Stimulated activated CD4-positive, alpha-beta T cell treated with anti-CD3 and anti-CD28 coated beads, Interleukin-2, amount 100 ng/mL, for 4 hours (primary cell): ENCODE measurements around the gene RRP7A.
"Not testable (repeated sequence)": the region's sequence is repeated elsewhere in the genome, so short reads cannot be mapped to it uniquely, and the experiment has no call there.

ENCODE experiments used
- DNase-seq: peaks from one replicate; pipeline ENCODE4 v3.0.0-alpha.2; 2020; ENCODE audit warnings: low read depth

Gene RRP7A

DNA sequence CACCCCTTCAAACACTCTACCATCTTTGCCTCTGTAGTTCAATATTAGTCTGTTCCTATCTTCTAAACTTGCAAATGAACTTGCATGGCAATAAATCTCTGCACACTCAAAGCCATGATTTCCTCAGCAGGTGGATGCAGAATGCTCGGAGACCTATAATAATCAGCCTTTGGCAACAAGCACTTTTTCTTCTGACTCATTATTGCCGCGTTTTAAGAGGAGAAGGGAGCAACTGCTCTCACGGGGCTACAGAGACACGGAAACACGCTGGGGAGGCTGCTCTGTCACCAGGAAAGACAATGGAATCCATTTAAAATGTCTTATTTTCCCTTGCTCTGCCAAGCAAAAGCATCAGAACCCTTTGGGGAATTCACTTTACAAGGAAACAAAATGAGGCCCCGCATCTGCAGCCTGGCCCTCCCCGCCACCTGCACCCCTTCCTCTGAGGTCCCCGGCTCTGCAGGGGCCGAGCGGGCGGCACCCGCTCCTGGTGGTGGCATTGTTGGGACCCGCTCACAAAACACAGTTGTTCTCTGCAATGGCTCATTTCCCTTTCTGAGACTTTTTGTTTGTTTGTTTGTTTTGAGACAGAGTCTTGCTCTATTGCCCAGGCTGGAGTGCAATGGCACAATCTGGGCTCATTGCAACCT, 15.6 kb upstream of the RRP7A start:
- DNase-seq = not testable (repeated sequence)

DNA sequence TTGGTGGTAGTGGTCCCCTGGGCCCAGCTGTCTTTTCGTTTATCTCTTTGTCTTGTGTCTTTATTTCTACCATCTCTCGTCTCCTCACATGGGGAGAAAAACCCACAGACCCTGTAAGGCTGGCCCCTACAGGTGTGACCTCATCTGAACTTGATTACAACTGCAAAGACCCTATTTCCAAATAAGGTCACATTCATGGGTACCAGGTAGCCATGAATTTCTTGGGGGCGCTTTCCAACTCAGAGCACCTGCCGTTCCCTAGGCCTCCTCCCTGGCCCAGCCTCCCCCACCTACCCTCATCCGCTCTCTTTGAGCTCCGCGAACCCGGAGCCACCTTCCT, 14.0 kb upstream of the RRP7A start:
- DNase-seq = no peak

DNA sequence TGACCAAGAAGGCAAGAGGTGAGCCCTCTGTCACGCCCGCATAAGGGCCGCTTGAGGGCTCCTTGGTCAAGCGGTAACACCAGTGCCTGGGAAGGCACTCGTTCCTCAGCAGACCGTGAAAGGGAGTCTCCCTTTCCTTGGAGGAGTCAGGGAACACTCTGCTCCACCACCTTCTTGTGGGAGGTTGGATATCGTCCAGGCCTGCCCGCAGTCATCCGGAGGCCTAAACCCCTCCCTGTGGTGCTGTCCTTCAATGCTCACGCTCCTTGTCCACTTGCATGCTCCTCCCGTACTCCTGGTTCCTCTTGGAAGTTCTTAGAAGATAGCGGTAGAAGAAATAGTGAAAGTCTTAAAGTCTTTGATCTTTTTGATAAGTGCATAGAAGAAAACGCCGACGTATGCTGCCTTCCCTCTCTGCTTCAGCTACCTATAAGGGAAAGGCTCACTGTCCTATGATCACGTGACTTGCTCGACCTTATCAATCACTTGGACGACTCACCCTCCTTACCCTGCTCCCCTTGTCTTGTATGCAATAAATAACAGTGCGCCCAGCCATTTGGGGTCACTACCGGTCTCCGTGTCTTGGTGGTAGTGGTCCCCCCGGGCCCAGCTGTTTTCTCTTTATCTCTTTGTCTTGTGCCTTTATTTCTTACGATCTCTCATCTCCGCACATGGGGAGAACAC, 11.9 kb upstream of the RRP7A start:
- not testable (repeated sequence) for DNase-seq

GRCh38 chr22:42529435-42529834, 9.8 kb upstream of the RRP7A start:
- not testable (repeated sequence) for DNase-seq

GRCh38 chr22:42528591-42529307, 9.2 kb upstream of the RRP7A start:
- DNase-seq = no peak

DNA sequence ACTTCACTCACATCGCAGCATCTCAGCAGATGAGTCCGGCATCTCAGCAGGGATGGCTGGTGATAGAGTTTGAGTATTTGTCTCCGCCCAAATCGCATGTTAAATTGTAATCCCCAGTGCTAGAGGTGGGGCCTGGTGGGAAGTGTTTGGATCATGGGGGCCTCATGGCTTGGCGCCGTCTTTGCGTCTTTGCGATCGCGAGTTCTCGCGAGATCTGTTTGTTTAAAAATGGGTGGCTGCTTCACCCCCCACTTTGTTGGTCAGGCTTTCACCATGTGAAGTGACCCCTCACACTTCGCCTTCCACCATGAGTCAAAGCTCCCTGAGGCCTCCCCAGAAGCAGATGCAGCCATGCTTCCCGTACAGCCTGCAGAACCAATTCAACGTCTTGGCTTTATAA, 3.0 kb upstream of the RRP7A start:
- DNase-seq = no peak

- no peak for DNase-seq
Measured at GRCh38 chr22:42521228-42521546, 1.6 kb upstream of the RRP7A start.

- DNase-seq = not testable (repeated sequence)
Measured at GRCh38 chr22:42518638-42519524, 715 bp downstream of the RRP7A start.

DNA sequence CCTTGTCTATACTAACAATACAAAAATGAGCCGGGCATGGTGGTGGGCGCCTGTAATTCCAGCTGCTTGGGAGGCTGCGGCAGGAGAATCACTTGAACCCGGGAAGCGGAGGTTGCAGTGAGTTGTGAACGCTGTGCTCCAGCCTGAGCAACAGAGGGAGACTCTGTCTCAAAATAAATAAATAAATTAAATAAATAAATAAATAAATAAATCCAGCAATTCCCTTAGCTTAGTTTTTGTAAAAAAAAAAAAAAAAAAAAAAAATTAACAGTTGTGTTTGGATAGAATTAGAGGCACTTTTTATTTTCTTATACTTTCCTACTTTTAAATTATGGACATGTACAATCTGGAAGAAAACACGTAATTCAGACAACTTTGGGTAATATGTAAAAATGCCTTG, 2.5 kb downstream of the RRP7A start:
- not testable (repeated sequence) for DNase-seq

DNA sequence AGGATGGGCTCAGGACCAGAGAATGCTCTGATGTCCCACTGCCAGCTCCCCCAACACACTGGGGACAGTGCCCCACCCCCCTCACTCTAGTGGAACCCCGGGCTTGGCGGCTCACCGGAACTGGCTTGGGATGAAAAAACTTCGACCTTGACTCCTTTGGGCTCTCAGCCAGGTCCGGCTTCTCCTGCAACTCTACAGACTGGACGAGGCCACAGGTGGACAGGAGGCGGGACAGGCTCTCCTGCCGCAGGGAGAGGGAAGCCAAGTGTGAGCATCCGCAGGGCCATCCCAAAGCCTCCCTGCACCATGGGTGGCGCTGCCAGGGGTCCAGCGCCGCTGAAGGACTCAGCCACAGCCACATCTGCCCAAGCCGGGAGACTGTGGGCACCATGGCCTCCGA, 3.7 kb downstream of the RRP7A start:
- no peak for DNase-seq

- DNase-seq = not testable (repeated sequence)
Measured at GRCh38 chr22:42515304-42515703, 4.3 kb downstream of the RRP7A start.

DNA sequence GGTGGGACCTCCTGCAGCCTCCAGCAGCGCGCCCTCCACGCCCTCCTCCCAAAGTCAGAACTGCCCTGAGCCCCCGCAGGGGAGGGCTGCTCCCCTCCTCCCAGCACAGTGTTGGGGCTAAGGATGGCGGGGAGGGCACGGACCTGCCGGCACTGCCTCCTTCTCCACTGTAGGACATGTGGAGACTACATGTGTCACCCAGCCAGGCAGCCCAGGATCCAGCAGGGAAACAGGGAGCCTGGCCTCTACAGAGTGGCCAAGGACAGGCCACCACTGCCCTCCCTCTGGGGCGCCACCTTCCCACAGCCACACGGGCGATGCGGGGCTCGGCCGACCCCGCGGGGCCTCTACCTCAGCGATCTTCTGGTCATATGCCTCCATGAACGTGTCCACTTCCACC, 5.3 kb downstream of the RRP7A start:
- not testable (repeated sequence) for DNase-seq

GRCh38 chr22:42512273-42512990, 7.2 kb downstream of the RRP7A start:
- DNase-seq = not testable (repeated sequence)

DNA sequence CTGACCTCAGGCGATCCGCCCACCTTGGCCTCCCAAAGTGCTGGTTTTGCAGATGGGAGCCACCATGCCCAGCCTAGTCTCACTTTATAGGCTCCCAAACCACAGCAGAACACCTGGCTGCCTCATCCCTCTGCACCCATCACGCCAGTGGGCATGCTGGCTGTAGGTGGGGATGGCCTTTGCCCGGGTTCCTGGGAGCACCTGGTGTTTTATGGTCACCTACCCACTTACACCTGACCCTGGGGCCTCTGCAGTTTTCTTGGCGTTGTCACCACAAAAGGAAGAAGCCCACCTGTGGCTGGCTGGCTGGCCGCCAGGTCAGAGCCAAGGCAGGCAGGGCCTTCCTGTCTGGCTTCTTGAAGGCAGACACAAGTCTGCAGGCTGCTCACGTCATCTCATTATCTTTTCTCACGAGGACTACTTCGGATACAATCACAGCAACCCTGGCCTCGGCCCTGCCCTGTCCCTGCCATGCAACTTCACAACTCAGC, 8.2 kb downstream of the RRP7A start:
- DNase-seq = no peak

DNA sequence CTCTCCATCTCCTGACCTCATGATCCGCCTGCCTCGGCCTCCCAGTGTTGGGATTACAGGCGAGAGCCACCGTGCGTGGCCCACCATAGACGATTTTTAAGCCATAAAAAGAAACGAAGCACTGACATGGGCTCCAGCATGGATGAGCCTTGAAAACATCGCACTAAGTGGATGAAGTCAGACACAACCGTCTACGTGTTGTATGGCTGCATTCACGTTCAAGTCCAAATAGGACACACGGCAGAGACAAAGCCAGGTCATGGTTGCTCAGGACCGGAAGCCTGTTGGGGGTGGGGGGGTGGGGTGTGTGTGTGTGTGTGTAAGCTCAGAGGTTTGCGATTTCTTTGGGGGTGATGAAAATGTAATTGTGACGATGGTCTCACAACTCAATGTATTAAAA, 10.0 kb downstream of the RRP7A start:
- no peak for DNase-seq

GRCh38 chr22:42508975-42509364, 10.6 kb downstream of the RRP7A start:
- not testable (repeated sequence) for DNase-seq

DNA sequence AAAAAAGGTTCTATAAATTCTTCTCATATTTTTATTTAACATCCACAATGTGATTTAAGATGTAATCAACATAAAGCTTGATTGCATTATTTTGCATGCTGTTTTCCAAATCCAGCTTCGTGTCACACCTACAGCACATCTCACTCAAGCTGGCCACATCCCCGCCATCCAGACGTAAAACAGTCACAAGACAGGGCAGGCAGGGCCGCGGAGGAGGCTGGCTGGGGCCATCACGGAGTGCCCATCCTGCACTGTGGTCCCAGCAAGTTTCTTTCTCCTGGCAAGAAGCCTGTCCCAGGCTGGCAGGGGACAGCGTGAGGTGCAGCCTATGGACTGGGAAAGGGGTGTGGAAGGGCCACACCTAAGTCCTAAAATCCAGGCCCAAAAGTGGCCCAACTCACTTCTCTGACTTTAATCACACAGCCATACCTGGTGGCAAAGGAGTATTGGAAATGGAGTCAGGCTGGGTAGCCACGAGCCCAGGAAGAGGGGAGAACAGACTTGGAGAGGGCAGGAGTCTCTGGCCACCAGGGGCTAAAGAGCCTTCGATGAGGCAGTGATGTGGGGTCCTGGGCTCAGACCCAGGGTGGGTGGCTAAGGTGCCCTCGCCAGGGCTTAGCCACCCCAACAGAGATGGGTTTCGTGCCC, 11.1 kb downstream of the RRP7A start:
- DNase-seq = not testable (repeated sequence)

DNA sequence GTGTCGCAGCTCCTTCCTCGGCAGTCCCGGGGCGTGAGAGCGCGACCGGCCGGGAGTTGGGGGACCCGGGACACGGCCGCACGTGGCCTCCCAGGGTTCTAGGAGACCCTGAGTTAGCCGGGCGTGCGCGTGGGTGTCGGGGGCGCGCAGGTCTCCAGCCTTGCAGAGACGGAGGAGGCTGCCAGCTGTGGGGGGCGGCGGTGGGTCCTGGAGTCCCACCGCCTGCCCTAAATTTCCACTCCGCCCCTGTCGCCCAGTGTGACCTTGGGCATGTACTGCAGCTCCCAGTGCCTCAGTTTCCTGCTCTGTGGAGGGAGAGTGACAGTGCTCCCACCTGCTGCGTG, 18.8 kb downstream of the RRP7A start:
- no peak for DNase-seq

DNA sequence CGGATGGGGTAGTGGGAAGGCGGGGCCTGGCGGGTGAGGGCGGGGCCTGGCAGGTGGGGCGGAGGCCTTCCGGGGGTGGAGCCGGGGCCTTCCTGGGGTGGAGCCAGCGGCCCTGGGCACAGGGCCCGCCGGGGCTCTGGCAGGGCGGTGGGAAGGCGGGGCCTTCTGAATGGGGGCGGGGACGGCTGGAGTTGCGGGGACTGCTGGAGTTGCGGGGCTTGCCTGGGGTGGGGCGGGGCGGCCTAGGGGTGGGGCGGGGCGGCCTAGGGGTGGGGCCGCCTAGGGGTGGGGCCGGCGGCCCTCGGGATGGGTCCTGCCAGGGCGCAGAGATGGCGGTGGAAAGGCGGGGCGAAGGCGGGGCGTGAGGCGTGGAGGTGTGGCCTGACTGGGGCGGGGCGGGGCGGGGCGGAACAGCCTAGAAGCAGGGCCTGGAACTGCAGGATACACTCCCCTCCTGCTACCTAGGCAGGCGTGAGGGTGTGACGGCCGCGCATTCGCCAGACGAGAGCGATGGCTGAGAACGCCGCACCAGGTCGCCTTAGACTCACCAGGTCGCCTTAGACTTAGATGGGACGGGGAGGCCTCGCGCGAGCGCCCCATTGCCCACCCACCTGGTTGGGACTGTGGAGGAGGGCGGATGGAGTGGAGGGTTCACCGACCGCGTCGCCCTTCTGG, 19.3 kb downstream of the RRP7A start:
- peak; percentile 66 for DNase-seq

DNA sequence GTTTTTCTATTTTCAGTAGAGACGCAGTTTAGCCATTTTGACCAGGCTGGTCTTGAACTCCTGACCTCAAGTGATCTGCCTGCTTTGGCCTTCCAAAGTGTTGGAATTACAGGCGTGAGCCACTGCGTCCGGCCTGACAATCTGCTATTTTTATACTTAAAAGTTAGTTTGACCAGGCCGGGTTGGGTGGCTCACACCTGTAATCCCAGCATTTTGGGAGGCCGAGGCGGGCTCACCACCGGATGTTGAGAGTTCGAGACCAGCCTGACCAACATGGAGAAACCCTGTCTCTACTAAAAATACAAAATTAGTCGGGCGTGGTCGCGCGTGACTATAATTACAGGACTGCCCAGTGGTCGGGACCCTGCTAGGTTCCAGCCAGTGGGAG, 19.8 kb downstream of the RRP7A start:
- not testable (repeated sequence) for DNase-seq
